ENCODE results near the gene IL21R.

Gene IL21R

GRCh38 chr16:27458987-27459688 lies 57.2 kb downstream of the IL21R start:
- H3K4me3 ChIP-seq (ENCODE audit: low read depth, low read length) = no peak overlapping the region
- in situ Hi-C loops (cut with HindIII; ENCODE audit: low sequenced_read_pairs) = no loop called here
- no peak for DNase-seq (ENCODE audit: low read depth, low spot score)
- no peak for TF ChIP-seq CTCF (IDR thresholded peaks at IDR 0.05; ENCODE audit: low read depth, low read length)

GRCh38 chr16:27460213-27460612 lies 58.2 kb downstream of the IL21R start:
- in situ Hi-C loops (cut with HindIII; ENCODE audit: low sequenced_read_pairs) = no loop called here
- no peak for TF ChIP-seq CTCF (IDR thresholded peaks at IDR 0.05; ENCODE audit: low read depth, low read length)

GRCh38 chr16:27460663-27461482 lies 58.9 kb downstream of the IL21R start:
- TF ChIP-seq CTCF (IDR thresholded peaks at IDR 0.05; ENCODE audit: low read depth, low read length) = no peak
- DNase-seq (ENCODE audit: low read depth, low spot score) = no peak
- in situ Hi-C loops (cut with HindIII; ENCODE audit: low sequenced_read_pairs) = no loop called here
- H3K4me3 ChIP-seq (ENCODE audit: low read depth, low read length) = no peak overlapping the region

More at GRCh38 chr16:27460213-27460612, 58.2 kb downstream of the IL21R start:
- no peak for DNase-seq (ENCODE audit: low read depth, low spot score)
- H3K4me3 ChIP-seq (ENCODE audit: low read depth, low read length) = no peak overlapping the region

GRCh38 chr16:27461483-27462171 lies 59.7 kb downstream of the IL21R start:
- no peak for TF ChIP-seq CTCF (IDR thresholded peaks at IDR 0.05; ENCODE audit: low read depth, low read length)
- in situ Hi-C loops (cut with HindIII; ENCODE audit: low sequenced_read_pairs) = no loop called here
- H3K4me3 ChIP-seq (ENCODE audit: low read depth, low read length) = no peak overlapping the region
- DNase-seq (ENCODE audit: low read depth, low spot score) = no peak

- H3K4me3 ChIP-seq (ENCODE audit: low read depth, low read length) = no peak overlapping the region
- in situ Hi-C loops (cut with HindIII; ENCODE audit: low sequenced_read_pairs) = no loop called here
- DNase-seq (ENCODE audit: low read depth, low spot score) = no peak
- no peak for TF ChIP-seq CTCF (IDR thresholded peaks at IDR 0.05; ENCODE audit: low read depth, low read length)
Measured at GRCh38 chr16:27462200-27462845, 60.3 kb downstream of the IL21R start.

Data from astrocyte of the spinal cord (primary cell).